ENCODE measurements around the gene ALDH3B2.

GRCh38 chr11:67635231-67635521 lies 39.2 kb downstream of the ALDH3B2 start:
- no peak for TF ChIP-seq CTCF (IDR thresholded peaks at IDR 0.05)
- no peak for TF ChIP-seq POLR2AphosphoS5 (IDR thresholded peaks at IDR 0.05; ENCODE audit: low read depth, low read length)
- TF ChIP-seq SIN3A (IDR thresholded peaks at IDR 0.05; ENCODE audit: borderline replicate concordance, insufficient read depth, low read depth, low read length): no peak
- TF ChIP-seq TCF7L2 (IDR thresholded peaks at IDR 0.05; ENCODE audit: low read depth, low read length): no peak
- TF ChIP-seq REST (IDR thresholded peaks at IDR 0.05; ENCODE audit: insufficient read depth in 1 of 2, low read depth in 2 of 2, low read length in 1 of 2): no peak

Data from Panc1 (cell line).